CD4-positive, alpha-beta T cell treated with Interleukin-6 at 100 ng/mL for 8 hours (primary cell): ENCODE measurements around the gene NMRK1.
A peak's percentile ranks its signal among the peaks of the same experiment; 100 is the strongest.

Experiments used
- DNase-seq: peaks from one replicate; pipeline ENCODE4 v3.0.0-alpha.2; 2020; ENCODE audit warnings: mixed read lengths, low spot score

The NMRK1 gene

GRCh38 chr9:75087824-75088645, at the start of gene NMRK1, which contains the start of gene OSTF1:
Gene NMRK1, minus strand, starts transcription at chr9:75088155. Its CDS starts 5,040 bp downstream, at chr9:75083115.
Gene OSTF1, plus strand, starts transcription at chr9:75088514. Its CDS starts 179 bp downstream, at chr9:75088693.
- peak; percentile 93 for DNase-seq

DNA sequence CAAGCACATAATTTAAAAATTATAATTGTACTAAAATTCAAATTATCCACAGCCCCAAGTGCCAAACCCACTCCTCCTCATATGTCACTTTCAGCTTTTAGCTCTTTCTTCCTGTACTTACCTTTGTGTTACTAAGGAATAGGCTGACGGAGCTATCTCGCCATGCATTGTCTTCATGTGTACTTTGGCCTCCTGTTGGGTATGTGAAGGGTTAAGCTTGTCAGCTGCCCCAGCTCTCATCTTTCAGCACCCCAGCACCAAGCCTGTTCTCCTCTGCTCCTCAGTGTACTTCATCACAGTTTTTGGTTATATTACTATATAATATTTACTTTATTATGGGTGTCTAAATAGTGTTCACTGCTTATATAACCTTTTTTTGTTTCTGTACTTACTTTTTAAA, 46.5 kb upstream of the NMRK1 start:
- DNase-seq = no peak

- no peak for DNase-seq
Observed at GRCh38 chr9:75133396-75133795, 45.4 kb upstream of the NMRK1 start.

DNA sequence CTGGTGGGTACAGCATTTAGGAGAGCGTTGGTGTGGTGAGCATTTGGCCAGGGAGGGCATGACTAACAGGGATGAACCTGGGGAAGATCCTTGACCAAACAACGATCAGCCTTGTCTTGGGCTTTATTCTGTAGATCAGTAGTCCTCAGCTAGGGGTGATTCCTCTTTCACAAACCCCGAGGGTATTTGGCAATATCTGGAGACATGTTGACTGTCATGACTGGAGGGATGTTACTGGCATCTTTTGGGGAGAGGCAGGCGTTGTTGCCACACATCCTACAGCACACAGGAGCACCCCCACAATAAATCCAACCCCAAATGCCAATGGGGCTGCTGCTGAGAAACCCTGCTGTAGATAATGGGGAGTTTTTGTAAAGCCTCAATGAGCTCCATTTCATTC, 44.3 kb upstream of the NMRK1 start:
- DNase-seq = no peak

DNA sequence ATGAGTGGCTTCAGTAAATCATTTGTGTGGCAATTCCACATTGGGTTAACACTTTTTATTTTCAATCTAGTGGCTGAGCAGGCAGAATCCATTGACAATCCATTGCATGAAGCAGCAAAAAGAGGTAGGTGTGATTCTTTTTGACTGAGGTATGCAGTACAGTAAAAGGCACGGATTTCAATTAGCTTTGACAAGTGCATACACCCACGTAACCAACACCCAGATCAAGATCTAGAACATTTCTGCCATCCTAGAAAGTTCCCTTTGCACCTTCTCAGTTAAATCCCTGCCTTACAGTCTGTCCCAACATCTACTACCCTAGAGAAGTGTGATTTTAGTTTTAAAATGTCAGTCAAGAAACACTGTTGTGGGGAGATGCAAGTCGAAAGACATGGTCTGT, 43.7 kb upstream of the NMRK1 start:
- DNase-seq = no peak

DNA sequence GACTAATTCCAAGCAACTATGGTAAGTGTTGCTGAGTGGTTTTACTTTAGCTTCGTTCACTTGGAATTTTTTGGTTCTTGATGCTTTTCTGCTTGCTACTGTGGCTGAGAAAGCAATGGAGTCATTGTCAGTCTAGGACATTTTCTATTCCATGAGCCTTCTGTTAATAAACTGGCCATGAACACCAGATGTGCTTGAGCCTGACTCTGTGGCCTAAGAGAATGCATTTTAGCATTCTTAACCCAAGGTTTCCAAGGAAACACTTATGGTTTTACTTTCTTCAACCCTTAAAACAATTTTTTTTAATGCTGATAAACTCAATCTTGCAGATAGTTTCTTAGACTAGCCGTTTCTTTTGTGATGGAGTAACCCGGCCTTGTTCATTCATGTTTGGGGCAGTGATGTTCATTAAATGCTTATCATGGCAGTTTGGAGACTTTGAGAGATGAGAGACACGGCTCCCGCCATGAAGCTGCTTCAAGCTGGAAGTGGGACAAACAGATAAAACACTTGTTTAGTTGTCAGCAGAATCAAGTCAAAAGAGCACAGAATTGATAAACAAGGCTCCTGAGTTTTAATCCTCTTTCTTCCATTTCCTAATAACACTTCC, 42.8 kb upstream of the NMRK1 start:
- DNase-seq = no peak

- DNase-seq = no peak
Observed at GRCh38 chr9:75130172-75130571, 42.2 kb upstream of the NMRK1 start.

GRCh38 chr9:75128535-75128934, 40.6 kb upstream of the NMRK1 start:
- no peak for DNase-seq

DNA sequence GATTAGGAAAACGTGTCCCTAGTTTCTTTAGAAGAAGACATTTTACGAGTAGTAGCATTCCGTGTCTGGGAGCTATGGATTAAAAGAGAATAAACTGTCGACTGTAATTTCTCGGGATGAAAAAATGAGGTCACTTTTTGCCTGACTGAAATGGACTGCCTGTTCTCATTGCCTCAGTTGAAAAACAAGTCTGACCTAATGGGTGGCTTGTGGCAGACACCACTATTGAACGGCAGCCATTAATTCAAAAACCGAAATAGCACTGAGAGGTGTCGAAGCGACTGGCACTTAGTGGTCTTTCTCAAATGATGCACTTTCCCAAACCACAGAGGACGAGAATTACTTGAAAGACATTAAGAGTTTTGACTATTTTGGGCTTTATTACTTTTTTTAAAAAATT, 35.7 kb upstream of the NMRK1 start:
- no peak for DNase-seq

GRCh38 chr9:75121914-75122558, 34.1 kb upstream of the NMRK1 start:
- DNase-seq = no peak

- DNase-seq = no peak
Observed at GRCh38 chr9:75120686-75121085, 32.7 kb upstream of the NMRK1 start.

DNA sequence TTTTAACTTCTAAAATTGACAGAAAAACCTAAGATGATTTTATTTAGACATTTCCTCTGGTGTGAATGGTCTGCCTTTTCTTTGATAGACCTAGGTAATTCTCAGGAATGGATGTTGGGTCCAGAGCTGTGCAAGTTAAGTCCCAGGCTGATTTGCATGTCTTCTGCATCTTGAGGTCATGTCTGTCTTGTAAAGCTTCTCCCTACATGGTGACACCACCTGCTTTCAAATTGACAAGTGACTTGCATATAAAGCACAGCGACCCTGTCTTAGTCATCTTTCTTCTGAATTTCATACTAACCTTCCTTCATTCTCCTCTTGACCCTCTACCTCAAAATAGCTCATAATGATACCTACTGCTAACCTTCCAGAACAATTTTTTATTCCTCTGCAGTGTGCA, 29.6 kb upstream of the NMRK1 start:
- DNase-seq = no peak

GRCh38 chr9:75116306-75116705, 28.4 kb upstream of the NMRK1 start:
- DNase-seq = no peak

DNA sequence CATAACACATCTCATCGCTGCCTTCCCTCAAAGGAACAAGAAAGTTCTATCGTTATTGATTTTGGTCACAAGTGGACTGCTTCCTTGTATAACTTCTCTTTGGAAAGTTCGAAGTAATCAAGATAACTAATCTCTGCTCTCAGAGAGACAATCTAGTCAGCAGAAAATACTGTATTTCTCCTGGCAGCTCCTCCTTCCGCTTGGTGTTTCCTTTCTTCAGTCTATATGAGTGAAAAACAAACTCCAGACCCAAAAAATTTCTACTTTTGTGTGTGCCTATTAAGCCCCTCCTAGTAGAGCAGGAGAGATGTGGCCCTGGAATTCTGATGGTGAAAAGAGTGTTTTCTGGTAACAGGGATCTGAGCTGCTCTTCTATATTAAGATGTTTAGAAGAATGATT, 24.8 kb upstream of the NMRK1 start:
- DNase-seq = no peak

DNA sequence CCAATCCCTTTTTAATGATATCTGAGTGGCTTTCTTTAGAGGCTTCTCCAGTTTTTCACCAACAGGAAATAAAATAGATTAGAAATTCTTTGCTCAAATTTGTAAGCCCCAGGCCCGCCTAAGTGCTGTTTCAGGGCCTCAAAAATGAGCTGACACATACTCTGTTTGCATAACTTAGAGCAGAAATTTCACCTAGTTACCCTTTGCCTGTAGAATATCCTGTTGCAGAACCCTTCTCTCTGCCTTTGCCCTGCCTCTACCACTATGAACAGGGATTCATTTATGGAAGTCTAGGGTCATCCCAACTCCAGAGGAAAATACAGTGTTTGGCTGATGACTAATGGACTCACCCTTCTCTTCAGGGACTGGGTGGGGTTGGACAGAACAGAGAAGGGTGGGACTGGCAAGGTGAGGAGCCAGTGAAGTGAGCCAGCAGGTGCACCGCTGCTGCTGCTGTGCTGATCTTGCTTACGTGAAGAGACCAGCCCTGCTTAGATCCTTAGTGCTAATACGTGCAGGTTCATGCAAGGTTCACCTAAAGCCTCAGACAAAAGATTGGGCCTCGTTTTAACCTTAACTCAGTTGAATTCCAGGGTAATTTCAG, 23.2 kb upstream of the NMRK1 start:
- DNase-seq = no peak

- no peak for DNase-seq
Observed at GRCh38 chr9:75109210-75109839, 21.4 kb upstream of the NMRK1 start.

GRCh38 chr9:75108571-75108970, 20.6 kb upstream of the NMRK1 start:
- DNase-seq = no peak

DNA sequence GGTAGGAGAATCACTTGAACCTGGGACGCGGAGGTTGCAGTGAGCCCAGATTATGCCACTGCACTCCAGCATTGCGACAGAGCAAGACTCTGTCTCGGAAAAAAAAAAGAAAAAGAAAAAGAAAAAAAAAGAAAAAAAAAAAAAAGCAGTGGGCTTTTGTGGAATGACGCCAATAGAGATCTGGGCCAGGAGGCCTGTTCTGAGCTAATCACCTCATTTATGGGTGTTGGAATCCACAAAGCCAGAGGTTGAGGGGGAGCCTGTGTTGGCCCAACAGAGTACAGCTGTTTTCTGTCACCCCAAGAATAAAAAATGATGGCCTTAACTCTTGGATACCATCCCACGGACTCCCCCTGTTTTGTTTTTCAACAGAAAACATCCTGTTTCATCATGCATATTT, 18.9 kb upstream of the NMRK1 start:
- DNase-seq = no peak

GRCh38 chr9:75105841-75106240, 17.9 kb upstream of the NMRK1 start:
- DNase-seq = no peak

DNA sequence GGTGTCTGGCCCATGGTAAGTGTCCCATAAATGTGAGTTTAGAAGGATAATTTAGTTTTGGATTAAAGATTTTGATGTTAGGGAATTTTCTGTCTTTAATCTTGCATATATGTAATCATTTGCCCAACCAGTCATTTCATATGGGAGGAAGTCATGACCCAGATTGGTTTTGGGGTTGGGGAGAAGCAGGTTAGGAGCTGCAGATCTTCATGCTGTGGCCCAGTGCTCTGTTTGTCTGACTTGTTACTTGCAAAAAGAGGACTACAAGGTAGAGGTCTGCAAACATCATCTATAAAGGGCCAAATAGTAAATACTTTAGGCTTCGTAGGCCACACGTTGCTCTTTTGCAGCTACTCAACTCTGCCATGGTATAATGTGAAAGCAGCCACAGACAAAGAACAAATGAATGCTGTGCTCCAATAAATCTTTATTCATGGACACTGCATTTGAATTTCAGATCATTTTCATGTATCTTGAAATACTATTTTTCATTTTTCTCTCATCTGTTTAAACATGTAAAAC, 17.1 kb upstream of the NMRK1 start:
- no peak for DNase-seq

- no peak for DNase-seq
Observed at GRCh38 chr9:75104607-75105006, 16.7 kb upstream of the NMRK1 start.

DNA sequence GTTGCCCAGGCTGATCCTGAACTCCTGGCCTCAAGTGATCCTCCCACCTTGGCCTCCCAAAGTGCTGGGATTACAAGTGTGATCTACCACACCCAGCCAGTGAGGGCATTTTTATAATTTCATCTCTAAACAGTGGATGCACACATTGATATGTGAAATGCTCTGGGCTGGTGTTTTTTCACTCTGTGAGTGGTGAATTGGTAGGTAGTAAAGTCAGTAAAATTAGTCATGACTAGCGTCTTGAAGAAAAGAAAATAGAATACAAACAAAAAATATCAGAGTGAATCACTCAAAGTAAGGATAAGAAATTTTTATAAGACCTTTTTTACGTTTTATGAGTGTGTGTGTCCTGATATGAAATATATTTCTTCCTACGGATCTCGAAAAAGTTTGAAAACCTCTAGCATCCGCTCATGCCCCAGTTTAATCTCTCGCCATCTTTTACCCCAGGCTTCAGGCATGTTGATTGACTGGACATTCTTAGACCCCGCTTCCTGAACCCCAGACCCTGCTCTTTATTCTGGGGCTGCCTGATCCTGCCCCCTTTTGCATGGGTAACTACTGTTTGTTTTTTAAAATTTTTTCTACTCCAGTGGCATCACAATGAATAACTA, 14.3 kb upstream of the NMRK1 start:
- no peak for DNase-seq
